Stimulated activated naive CD8-positive, alpha-beta T cell treated with anti-CD3 and anti-CD28 coated beads, Interleukin-15, Interleukin-2, amounts not matched to agents 100 U/mL and 50 U/mL, for 24 hours (primary cell): Measurements from ENCODE around the gene EHBP1L1.

Experiments
- ATAC-seq: fragments of 150-1000 bp; cut with Tn5 transposase; one replicate; pipeline ENCODE4 v1.10.0; 2021
- DNase-seq: peaks from one replicate; pipeline ENCODE4 v3.0.0; 2021

EHBP1L1 gene

GRCh38 chr11:65616575-65617001 lies 40.7 kb downstream of the EHBP1L1 start:
- DNase-seq (peak; percentile 38), ATAC-seq (no peak)

DNA sequence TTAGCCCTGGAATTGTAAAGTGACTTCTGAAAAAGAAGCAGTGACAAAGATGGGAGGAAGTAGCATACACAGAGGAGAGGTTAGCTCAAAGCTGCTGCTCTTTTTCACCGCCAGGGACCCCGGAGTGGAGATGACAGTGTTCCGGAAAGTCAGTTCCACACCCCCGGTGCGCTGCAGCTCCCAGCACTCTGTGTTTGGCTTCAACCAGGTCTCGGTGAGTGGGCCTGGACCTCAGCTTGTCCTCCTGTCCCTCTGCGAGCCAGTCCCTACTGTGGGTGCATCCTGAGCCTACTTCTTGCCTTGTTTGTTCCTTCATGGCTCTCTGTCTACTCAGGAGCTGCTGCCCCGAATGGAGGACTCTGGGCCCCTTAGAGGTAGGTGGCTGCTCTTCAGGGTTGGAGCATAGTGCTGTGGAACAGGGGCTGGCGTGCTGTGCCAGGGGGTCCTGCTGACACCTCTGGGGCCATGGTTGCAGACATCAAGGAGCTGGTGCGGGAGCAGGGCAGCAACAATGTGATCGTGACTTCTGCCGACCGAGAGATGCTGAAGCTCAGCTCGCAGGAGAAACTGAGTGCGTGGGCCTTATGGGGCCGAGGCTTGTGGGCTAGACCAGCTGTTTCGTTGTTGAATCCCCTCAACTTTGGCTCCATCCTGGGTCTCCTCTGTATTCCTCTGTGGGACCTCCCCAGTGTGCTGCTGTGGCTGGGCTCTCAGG lies 41.4 kb downstream of the EHBP1L1 start:
- DNase-seq = no peak
- no peak for ATAC-seq

- ATAC-seq (no peak), DNase-seq (no peak)
Measured at GRCh38 chr11:65617990-65618751, 42.3 kb downstream of the EHBP1L1 start.

DNA sequence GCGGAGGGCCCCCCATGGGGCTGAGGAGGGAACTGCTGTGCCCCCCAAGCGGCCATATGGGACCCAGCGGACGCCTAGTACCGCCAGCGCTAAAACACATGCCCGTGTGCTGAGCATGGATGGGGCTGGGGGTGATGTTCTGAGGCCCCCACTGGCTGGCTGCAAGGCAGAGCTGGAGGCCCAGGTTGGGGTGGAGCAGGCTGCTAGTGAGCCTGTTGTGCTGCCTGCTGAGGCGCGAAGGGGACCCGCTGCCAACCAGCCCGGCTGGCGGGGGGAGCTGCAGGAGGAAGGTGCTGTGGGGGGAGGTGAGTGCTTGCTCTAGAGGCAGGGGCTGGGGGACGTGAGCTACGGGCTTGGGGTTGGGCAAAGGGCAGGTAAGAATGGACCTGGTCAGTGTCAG lies 42.9 kb downstream of the EHBP1L1 start:
- no peak for ATAC-seq
- no peak for DNase-seq

DNA sequence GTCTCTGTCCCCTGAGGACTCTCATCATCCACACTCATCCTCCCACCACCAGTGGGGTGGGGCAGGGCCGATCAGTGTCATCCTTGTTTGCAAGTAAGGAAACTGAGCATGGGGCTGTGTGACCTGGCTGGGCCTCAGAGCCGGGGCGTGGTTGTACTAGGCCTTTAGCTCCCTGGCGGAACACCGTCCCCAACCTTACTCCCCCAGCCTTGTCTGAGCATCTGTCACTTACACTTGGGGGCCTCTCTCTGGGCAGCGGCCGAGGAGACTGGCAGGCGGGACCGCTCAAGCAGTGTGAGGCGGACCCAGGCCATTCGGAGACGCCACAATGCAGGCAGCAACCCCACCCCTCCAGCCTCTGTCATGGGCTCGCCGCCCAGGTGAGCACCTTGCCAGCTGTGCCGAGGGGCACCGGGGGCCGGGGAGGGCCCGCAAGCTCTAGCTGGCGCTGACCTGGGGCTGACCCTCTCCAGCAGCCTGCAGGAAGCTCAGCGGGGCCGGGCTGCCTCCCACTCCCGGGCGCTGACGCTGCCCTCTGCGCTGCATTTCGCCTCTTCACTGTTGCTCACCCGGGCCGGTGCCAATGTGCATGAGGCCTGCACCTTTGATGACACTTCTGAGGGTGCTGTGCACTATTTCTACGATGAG lies 43.6 kb downstream of the EHBP1L1 start:
- no peak for DNase-seq
- no peak for ATAC-seq

GRCh38 chr11:65620666-65621065 lies 44.8 kb downstream of the EHBP1L1 start:
- ATAC-seq = no peak
- no peak for DNase-seq

GRCh38 chr11:65621460-65621859 lies 45.6 kb downstream of the EHBP1L1 start:
- no peak for DNase-seq
- ATAC-seq = no peak

GRCh38 chr11:65622011-65622410 lies 46.2 kb downstream of the EHBP1L1 start:
- no peak for ATAC-seq
- no peak for DNase-seq

DNA sequence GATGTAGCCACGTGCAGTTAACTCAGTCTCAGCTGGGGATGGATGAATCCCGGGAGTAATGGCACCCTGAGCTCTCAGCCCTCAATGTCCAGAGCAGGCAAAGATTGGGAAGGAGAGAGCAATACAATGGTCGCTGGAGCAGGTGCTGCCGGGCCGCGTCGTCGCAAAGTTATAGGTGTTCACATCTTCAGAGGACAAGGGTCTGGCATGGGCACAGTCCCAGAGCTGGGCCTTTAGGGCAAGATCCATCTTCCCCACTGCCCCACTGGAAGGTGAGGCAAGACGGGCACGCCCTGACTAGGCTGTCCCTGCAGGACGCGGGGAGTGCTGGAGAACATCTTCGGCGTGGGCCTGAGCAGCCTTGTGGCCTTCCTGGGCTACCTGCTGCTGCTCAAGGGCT lies 47.3 kb downstream of the EHBP1L1 start:
- DNase-seq (no peak), ATAC-seq (no peak)

DNA sequence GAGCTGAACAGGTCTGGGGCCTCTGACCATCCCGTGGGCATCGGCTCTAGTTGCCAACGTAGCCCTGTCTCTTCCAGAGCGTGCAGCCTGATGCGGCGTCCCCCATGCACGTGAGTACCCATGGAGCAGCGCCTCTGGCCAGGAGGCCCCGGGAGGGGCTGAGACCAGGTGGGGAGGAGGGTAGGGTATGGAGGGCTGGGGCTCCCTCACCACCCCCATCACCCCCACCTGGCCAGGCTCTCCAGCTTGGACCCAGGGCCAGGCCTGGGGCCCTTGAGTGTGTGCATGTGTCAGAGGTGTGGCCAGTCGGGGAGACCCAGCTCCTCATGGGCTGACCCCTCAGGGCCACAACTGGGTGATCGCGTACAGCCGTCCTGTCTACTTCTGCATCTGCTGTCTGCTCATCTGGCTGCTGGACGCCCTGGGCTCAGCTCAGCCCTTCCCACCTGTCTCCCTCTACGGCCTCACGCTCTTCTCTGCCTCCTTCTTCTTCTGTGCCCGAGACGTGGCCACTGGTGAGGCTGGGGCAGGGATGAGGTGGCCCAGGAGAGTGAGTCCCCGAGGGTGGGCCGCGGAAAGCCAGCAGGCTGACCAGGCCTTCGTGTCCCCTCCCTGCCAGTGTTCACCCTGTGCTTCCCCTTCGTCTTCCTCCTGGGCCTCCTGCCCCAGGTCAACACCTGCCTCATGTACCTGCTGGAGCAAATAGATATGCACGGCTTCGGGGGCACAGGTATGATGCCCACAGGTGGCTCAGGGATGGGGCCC lies 48.2 kb downstream of the EHBP1L1 start:
- DNase-seq (no peak), ATAC-seq (no peak)

- no peak for ATAC-seq
- no peak for DNase-seq
Measured at GRCh38 chr11:65624931-65625627, 49.2 kb downstream of the EHBP1L1 start.

DNA sequence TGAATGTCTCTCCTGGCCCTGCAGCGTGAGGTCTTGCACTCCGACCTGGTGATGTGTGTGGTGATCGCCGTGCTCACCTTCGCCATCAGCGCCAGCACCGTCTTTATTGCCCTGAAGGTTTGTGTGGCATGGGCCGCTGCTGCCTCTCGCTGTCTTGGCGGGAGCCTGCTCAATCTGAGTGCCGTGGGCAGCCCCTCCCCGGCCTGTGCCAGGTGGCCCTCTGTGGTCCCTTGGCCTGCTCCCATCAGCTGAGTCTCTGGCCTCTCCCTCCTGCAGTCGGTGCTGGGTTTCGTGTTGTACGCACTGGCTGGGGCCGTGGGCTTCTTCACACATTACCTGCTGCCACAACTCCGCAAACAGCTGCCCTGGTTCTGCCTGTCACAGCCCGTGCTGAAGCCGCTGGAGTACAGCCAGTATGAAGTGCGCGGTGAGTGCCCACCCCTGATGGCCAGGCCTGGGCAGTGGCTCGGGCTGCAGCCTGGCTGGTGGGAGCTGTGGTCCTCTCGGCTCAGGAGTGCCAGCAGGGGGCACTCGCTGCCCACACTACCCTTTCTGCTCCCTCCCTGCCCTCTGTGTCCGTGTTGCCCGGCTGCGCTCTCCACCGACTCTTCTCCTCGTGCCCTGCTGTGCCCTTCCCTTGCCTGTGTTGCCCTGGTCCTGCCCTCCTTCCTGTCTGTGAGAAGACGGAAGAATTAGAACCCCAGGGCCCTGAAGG lies 49.9 kb downstream of the EHBP1L1 start:
- peak; percentile 51 for DNase-seq
- ATAC-seq = peak; percentile 50

- DNase-seq = no peak
- no peak for ATAC-seq
Measured at GRCh38 chr11:65627202-65627601, 51.3 kb downstream of the EHBP1L1 start.

GRCh38 chr11:65629579-65629978 lies 53.7 kb downstream of the EHBP1L1 start:
- DNase-seq (no peak), ATAC-seq (no peak)

DNA sequence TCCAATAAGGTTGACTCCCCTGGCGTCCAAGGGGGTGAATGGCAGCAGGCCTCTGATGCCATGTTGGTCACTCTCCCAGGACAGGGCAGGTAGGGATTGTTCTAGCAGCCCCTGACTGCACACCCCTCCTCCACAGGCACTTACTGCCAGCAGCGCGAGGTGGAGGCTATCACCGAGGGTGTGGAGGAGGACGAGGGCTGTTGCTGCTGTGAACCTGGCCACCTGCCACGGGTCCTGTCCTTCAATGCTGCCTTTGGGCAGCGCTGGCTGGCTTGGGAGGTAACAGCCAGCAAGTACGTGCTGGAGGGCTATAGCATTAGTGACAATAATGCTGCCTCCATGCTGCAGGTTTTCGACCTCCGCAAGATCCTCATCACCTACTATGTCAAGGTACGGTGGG lies 54.4 kb downstream of the EHBP1L1 start:
- ATAC-seq (no peak), DNase-seq (no peak)

DNA sequence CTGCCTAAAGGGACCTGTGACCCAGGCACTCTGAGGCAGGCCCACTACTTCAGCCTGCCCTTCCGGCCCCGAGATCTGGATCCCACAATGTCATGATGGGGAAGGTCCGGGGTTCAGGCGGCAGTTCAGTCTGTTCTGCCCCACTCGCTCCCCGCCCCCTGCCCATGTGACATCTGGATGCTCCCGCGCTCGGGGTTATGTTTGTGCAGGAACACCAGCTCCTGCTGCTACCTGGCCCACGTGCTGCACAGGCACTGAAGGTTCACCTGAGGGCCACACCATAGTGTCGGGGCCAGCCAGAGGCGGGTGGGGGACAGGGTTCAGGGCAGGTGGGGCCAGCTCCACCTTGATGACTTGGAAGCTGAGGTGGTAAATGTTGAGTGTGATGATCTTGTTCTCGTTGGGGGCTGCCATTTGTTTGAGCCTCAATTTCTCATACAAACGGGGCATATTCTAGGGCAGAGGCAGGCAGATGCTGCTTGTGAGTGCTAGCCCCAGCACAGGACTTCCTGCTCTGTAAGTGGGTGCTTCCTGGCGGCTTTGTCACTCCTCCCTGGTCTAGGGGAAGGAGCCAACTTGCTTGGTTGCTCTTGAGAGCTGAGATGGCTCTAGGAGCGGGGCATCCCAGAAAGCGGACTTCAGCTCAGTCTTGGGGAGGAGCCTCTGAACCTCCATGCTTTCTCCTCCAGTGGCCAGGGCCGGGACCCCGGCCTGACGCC lies 57.7 kb downstream of the EHBP1L1 start:
- no peak for ATAC-seq
- no peak for DNase-seq

GRCh38 chr11:65634109-65634436 lies 58.2 kb downstream of the EHBP1L1 start:
- no peak for DNase-seq
- ATAC-seq = no peak

DNA sequence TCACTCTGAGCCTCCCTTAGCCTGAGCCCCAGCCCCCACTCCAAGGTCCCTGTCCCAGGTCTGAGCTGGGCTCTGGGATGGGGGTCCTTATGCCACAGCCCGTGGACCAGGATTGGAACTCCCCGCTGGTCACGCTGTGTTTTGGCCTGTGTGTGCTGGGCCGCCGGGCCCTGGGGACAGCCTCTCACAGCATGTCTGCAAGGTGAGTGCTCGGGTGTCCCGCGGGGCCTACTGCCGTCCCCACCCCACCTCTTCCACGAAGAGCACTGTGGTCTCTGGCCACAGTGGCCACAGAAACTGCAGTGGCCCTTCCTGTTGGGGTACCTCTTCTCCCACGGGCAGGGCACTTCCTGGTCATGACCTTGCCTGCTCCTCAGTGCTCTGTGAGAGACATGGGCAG lies 58.6 kb downstream of the EHBP1L1 start:
- ATAC-seq (no peak), DNase-seq (no peak)

DNA sequence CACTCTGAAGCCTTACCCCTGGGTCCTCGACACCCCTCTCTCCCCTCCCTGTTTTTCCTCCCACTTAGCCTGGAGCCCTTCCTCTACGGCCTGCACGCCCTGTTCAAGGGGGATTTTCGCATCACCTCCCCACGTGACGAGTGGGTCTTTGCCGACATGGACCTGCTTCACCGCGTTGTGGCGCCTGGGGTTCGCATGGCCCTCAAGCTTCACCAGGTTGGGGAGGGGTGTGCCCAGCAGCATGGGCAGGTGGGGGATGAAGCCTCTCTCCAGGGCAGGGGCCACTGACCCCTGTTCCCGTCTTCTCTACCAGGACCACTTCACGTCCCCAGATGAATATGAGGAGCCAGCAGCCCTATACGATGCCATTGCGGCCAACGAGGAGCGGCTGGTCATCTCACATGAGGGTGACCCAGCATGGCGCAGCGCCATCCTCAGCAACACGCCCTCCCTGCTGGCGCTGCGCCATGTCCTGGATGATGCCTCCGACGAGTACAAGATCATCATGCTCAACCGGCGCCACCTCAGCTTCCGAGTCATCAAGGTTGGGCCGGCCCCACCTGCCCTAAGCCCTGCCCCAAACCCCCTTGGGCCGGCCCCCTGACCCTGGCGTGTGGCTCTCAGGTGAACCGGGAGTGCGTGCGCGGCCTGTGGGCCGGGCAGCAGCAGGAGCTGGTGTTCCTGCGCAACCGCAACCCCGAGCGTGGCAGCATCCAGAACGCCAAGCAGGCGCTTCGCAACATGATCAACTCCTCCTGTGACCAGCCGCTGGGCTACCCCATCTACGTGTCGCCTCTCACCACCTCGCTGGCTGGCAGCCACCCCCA lies 59.3 kb downstream of the EHBP1L1 start:
- DNase-seq (no peak), ATAC-seq (no peak)
